Mucosa of stomach (tissue), 1 donor: ENCODE results near the gene XRCC3.

Experiments
- H3K27me3 ChIP-seq: one replicate; pipeline ENCODE4 v1.7.0; 2013; ENCODE audit warnings: mild to moderate bottlenecking, low read length; ENCODE audit not compliant: control insufficient read depth, insufficient read depth
- H3K36me3 ChIP-seq: one replicate; pipeline ENCODE4 v1.7.0; 2013; ENCODE audit warnings: low read length; ENCODE audit not compliant: control insufficient read depth, insufficient read depth
- H3K4me1 ChIP-seq: one replicate; pipeline ENCODE4 v1.7.0; 2013; ENCODE audit warnings: mild to moderate bottlenecking, low read length; ENCODE audit not compliant: control insufficient read depth, insufficient read depth
- H3K4me3 ChIP-seq: one replicate; pipeline ENCODE4 v1.7.0; 2013; ENCODE audit warnings: low read length
- H3K9ac ChIP-seq: one replicate; pipeline ENCODE4 v1.7.0; 2013; ENCODE audit warnings: mild to moderate bottlenecking, low read length, moderate library complexity
- H3K9me3 ChIP-seq: one replicate; pipeline ENCODE4 v1.7.0; 2013; ENCODE audit warnings: mild to moderate bottlenecking, low read length, moderate library complexity; ENCODE audit not compliant: control insufficient read depth
- donor health status: Pancreatic carcinoma.

Gene XRCC3

DNA sequence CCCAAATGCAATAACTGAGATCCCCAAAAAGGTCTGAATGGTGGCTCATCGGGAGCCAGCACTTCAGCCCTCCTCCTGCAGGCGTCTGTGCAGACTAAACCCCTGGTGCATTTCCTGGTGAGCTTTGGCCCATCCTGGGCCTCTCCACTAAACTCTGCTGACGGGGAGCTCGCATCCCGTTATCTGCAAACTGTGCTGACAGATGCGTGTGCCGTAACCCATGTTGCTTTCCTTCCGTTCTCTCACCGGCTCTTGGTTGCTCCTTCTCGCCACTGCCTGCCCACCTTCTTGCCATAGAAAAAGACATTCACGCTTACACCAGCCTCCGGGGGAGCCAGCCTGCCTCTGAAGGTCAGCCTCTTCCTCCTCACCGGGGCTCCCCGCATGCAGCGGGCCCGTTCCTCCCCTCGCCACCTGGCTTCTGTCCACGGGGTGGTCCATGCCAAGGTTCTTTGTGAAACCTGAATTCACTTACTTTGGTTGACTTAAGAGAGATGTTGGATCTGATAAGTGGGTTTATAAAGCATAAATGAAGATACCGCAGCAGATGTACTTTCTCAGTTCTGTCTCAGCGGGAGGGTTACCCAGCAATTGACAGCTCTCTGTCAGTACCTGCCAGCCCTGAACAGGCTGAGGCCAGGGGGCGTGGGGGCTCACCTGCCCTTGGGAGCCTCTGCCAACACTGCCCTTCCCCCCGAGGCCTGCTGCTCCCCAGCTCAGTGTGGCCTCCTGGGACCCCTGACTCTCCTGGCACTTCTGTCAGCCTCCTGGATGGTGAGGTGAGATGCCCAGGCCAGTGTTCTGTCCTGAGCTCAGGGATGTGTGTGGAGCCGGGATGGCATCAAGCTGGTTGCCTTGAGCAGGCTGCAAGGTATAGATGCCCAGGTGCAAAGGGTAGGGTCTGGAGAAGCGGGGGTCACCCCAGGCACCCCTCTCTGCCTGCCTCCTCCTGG is 14.5 kb upstream of the XRCC3 start:
- Histone ChIP-seq H3K9ac (no peak overlapping the region), H3K4me1 (peaks cover 39% of the 10 kb centered on the region), H3K27me3 (no peaks in the 10 kb centered on the region), H3K4me3 (no peak overlapping the region), H3K9me3 (no peaks in the 10 kb centered on the region), H3K36me3 (peaks cover 11% of the 10 kb centered on the region)

GRCh38 chr14:103728721-103729120 is 13.5 kb upstream of the XRCC3 start:
- no peak overlapping the region for H3K4me3 ChIP-seq
- no peaks in the 10 kb centered on the region for H3K9me3 ChIP-seq
- no peak overlapping the region for H3K9ac ChIP-seq
- peaks cover 11% of the 10 kb centered on the region for H3K36me3 ChIP-seq
- H3K27me3 ChIP-seq, result no peaks in the 10 kb centered on the region
- peaks cover 49% of the 10 kb centered on the region for H3K4me1 ChIP-seq

DNA sequence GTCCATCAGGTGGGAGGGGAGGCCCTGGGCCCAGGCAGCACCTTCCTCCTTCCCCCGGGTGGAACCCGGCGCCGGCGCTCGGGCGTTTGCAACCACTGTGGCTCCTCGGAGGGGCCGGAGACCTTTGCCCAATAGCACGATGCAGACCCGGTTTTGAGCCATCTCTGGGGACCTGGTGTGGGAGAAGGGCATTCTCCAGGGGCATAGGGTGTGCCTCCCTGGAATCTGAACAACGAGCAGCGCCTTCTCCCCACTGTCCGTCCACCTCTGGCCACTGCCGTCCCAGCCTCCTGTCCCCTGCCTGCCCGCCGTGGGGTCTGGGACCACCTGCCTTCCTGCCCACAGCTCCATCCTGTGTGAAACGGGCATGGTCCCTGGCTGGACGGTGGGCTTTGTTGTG is 12.9 kb upstream of the XRCC3 start:
- no peak overlapping the region for H3K4me3 ChIP-seq

DNA sequence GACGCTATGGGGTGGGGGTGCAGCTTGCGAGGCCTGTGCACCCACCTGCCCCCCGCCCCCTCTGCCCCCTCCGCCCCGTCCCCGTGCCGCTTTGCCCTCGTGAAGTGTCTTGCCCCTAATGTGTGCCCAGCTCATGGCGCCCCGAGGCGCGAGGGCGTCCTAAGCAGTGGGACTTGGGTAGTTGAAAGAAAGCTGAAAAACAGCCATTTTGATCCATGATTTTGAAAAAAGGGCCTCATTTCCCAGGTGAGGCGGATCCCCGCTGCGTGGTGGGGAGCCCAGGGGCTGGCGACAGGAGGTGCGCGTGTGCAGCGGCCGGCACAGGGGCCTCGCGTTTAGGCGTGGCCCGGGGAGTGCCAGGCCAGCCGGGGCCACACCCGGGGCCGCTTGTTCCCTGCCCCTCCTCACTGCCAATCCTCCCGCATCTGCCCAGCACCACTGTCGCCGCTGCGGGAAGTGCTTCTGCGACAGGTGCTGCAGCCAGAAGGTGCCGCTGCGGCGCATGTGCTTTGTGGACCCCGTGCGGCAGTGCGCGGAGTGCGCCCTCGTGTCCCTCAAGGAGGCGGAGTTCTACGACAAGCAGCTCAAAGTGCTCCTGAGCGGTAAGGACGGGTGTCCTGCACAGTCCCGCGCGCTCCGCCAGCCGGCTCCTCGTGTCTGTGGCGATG is 12.2 kb upstream of the XRCC3 start:
- Histone ChIP-seq H3K36me3 (peaks cover 11% of the 10 kb centered on the region), H3K27me3 (no peaks in the 10 kb centered on the region), H3K4me1 (peaks cover 60% of the 10 kb centered on the region), H3K9me3 (no peaks in the 10 kb centered on the region), H3K9ac (no peak overlapping the region), H3K4me3 (no peak overlapping the region)

More for the DNA sequence above, 12.9 kb upstream of the XRCC3 start:
- Histone ChIP-seq H3K4me1 (peaks cover 55% of the 10 kb centered on the region), H3K9me3 (no peaks in the 10 kb centered on the region), H3K36me3 (peaks cover 11% of the 10 kb centered on the region), H3K9ac (no peak overlapping the region), H3K27me3 (no peaks in the 10 kb centered on the region)

DNA sequence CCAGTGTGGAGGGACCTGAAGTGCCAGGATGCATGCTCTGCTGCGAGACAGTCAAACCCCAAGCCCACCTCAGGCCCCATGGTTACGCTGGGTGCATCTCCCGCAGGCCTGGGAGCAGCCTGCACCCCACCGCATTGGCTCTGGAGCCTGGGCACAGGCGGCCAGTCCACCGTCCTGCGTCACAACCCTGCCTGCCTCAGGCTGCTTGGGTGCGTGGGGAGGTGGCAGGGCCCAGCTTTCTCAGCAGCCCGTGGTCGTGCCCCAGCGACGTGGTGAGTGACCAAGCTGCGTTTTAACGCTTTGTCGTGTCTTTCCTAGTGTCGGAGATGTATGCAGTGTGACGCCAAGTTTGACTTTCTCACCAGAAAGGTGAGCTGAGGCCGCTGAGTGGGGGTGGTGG is 11.2 kb upstream of the XRCC3 start:
- H3K27me3 ChIP-seq, result no peaks in the 10 kb centered on the region
- H3K4me3 ChIP-seq, result no peak overlapping the region
- peaks cover 60% of the 10 kb centered on the region for H3K4me1 ChIP-seq
- no peaks in the 10 kb centered on the region for H3K9me3 ChIP-seq
- H3K36me3 ChIP-seq, result peaks cover 11% of the 10 kb centered on the region
- no peak overlapping the region for H3K9ac ChIP-seq

DNA sequence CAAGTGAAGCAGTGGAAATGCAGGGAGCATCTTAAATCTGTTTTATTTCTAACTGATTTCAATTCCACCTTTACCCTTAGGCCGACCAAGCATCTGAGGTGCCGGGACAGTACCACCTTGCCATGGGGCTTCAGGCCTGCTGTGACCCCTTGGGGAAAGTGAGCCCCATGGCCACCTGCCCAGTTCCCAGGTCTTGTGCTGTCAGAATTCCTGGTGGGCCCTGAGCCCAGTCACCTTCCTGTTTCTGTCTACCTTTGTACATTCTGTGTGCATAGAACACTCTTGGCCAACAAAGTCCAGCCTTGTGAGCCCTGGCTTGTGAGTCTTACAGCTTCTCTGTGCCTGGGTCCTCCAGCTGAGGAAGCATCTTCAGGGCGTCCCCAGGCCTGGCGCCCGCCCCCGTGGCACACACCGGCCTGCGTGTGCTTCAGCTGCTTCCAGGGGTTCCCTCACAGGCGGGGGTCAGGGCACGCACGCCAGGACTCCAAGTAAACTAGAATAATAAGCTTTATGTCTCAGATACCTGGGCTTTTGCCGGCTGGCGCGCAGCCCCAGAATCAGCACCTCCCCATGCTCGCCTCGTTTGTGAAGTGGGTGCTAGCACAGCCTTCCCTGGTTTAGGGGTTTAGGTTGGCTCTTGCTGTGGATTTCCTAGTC is 10.6 kb upstream of the XRCC3 start:
- H3K4me3 ChIP-seq, result no peak overlapping the region
- no peak overlapping the region for H3K9ac ChIP-seq
- peaks cover 60% of the 10 kb centered on the region for H3K4me1 ChIP-seq
- H3K9me3 ChIP-seq, result no peaks in the 10 kb centered on the region
- H3K27me3 ChIP-seq, result no peaks in the 10 kb centered on the region
- H3K36me3 ChIP-seq, result peaks cover 11% of the 10 kb centered on the region

- Histone ChIP-seq H3K9me3 (no peaks in the 10 kb centered on the region), H3K36me3 (peaks cover 8% of the 10 kb centered on the region), H3K9ac (no peak overlapping the region), H3K27me3 (no peaks in the 10 kb centered on the region), H3K4me3 (no peak overlapping the region), H3K4me1 (peaks cover 53% of the 10 kb centered on the region)
These were observed 9.9 kb upstream of the XRCC3 start for GRCh38 chr14:103725001-103725682.

DNA sequence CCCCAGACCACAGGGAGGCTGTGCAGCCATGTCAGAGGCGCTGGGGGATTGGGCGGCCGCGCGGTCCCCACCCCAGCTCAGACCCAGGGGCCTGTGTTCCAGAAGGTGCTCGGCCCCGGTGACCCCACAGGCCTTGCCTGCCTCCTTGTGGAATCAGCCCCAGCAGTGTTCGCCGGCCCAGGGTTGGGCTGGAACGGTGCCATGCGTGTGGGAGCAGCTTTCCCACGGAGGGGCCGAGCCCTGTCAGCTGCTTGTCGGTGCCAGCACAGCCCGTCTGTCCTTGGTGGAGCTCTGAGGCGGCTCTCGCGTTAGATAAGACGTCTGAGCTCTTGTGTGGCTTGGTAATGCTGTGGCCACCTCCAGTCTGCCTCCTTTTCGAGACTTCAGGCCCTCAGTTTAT is 8.9 kb upstream of the XRCC3 start:
- H3K4me3 ChIP-seq, result no peak overlapping the region
- peaks cover 2% of the 10 kb centered on the region for H3K36me3 ChIP-seq
- no peaks in the 10 kb centered on the region for H3K27me3 ChIP-seq
- no peaks in the 10 kb centered on the region for H3K9me3 ChIP-seq
- H3K9ac ChIP-seq, result peak overlapping the region; percentile 39
- H3K4me1 ChIP-seq, result peaks cover 43% of the 10 kb centered on the region

DNA sequence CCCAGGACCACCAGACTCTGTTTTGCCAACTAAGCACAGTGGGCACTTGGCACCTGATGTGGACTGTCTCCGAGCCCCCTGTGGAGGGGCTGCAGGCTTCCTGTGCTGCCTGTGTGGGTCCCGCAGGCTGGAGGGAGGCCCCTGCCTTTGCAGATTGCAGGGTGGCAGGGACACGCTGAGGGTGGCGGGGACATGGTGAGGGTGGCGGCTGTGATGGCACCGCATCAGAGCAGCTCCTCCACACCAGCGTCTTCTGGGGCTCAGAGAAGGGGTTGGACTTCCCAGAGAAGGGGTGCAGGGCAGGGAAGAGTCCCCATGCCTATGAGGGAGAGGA is 8.5 kb upstream of the XRCC3 start:
- Histone ChIP-seq H3K4me1 (peaks cover 40% of the 10 kb centered on the region), H3K36me3 (no peaks in the 10 kb centered on the region), H3K9ac (peak overlapping the region; percentile 35), H3K27me3 (no peaks in the 10 kb centered on the region), H3K4me3 (no peak overlapping the region), H3K9me3 (no peaks in the 10 kb centered on the region)

DNA sequence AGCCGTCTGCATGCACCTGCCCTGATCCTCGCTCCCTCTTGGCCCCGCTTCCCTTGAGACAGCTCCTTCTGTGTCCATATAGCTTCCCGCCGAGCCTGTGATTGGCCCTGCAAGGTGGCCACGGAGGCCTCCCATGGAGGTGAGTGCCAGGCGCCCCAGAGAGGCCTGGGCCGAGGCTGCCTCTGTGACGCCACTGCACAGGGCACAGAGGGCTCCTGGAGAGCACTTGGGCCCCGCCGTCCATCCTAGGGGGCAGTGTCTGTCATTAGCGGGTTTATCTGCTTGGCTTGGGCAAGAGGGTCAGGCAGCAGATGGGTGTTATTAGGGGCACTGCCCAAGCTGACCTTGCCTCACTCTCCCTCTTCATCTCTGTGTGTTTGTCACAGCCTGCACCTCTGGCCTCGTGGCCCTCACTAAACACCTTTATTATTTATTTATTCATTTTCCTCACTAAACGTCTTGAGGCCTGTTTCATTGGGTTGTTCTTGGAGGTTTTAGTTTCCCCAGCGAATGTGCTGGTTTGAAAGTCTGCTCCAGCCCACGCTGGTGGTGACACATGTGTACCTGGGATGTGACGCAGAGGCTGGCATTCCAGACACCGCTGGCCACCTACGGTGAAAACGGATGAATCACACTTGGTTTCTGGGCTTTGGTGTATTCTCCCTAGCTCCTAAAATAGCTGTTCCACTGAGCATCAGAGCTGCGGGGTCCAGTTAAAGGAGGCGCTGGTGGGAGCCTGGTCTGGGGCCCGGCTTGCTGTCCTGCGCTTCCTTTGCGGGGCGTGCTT is 6.3 kb upstream of the XRCC3 start:
- H3K36me3 ChIP-seq, result no peaks in the 10 kb centered on the region
- peaks cover 41% of the 10 kb centered on the region for H3K4me1 ChIP-seq
- H3K27me3 ChIP-seq, result no peaks in the 10 kb centered on the region
- no peak overlapping the region for H3K9ac ChIP-seq
- H3K4me3 ChIP-seq, result no peak overlapping the region
- no peaks in the 10 kb centered on the region for H3K9me3 ChIP-seq

DNA sequence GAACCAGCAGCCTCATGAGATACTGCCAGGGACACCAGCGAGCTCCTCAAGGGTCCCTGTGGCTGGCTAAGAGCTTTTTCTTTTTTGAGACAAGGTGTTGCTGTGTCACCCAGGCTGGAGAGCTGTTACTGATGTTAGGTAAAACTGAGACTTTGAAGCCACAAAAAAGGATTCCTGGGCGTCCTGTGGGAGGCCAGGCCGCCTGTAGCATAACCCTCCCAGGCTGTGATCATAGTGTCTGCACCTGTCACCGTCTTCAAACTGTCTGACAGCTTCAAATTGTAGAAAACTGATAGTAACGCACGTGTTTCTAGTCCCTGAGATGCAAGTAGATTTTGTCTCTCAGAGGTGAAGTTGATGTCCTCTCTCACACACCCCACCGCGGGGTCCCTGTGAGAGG is 4.5 kb upstream of the XRCC3 start:
- Histone ChIP-seq H3K4me1 (peaks cover 36% of the 10 kb centered on the region), H3K4me3 (no peak overlapping the region), H3K9ac (no peak overlapping the region)

More for the DNA sequence above, 4.5 kb upstream of the XRCC3 start:
- Histone ChIP-seq H3K36me3 (no peaks in the 10 kb centered on the region), H3K27me3 (no peaks in the 10 kb centered on the region), H3K9me3 (no peaks in the 10 kb centered on the region)
